NCI-H82 treated with DMSO at 0.1 percent for 48 hours (cell line): Measurements from ENCODE around the gene NME8.

ENCODE experiments used
- DNase-seq: peaks from one replicate; lab custom pipeline; 2025; ENCODE audit not compliant: unreplicated experiment; lab: John Stamatoyannopoulos, UW

Gene NME8

GRCh38 chr7:37899712-37900247, 51.4 kb downstream of the NME8 start:
- DNase-seq, result no peak

GRCh38 chr7:37901236-37901827, 52.9 kb downstream of the NME8 start:
- DNase-seq, result peak; percentile 54

DNA sequence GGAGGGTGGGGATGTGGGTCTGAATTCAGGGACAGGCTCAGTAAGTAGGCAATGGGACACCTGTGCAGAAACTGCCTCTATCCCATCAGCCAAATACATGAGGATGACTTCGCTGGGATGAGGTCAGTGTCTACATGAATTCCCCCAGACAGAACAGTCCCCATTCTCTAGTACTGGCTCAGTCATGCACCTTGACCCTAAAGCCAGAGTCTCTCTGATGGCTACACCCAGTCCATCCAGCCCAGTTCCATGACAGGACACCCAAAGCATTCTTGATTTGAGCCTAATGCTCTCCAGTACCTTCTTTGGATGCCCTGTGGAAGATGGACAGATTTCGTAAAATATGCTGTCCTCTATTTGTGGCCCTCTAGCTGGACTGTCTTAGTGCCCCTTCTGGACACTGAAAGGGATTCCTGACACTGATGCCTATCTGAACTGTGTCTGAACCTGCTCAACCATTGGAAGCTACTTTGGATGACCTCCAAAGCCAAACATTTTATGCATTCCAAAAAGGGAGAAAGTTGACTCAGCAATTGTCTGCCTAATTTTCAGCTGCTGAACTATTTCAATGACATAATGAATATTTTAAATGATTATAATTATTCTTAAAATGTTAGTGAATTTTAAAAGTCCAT, 53.6 kb downstream of the NME8 start:
- DNase-seq, result no peak

GRCh38 chr7:37908221-37908788, 59.9 kb downstream of the NME8 start:
- DNase-seq, result no peak

GRCh38 chr7:37912756-37913155, 64.4 kb downstream of the NME8 start:
- no peak for DNase-seq

GRCh38 chr7:37915438-37915837, 67.0 kb downstream of the NME8 start:
- DNase-seq, result no peak

DNA sequence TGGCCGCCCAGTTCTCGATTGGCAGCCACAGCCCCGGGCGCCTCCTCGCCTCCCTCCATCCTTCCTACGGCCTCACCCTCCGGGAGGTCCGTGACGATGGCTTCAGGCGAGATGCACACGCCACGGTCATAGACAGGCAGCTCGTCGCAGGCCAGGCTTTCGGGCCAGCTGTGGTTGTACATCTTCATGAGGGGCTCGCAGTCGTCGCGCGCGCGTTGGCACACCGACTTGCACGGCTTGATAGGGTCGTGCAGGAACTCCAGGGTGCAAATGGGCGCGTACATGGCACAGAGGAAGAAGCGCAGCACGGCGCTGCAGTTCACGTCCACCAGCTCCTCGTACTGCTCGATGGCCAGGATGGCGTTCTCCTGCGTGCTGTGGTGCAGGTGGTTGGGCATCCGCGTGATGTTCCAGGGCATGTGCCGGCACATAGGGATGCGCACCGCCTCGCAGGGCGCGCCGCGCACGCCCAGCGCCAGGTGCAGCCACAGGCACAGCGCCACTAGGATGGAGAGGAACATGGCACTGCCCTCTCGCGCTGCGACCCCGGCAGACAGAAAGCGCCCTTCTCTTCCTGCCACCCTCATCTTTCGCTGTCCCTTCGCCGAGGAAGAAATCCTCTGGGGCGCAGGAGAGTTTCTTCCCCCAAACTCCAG, 67.7 kb downstream of the NME8 start:
- DNase-seq, result no peak

DNA sequence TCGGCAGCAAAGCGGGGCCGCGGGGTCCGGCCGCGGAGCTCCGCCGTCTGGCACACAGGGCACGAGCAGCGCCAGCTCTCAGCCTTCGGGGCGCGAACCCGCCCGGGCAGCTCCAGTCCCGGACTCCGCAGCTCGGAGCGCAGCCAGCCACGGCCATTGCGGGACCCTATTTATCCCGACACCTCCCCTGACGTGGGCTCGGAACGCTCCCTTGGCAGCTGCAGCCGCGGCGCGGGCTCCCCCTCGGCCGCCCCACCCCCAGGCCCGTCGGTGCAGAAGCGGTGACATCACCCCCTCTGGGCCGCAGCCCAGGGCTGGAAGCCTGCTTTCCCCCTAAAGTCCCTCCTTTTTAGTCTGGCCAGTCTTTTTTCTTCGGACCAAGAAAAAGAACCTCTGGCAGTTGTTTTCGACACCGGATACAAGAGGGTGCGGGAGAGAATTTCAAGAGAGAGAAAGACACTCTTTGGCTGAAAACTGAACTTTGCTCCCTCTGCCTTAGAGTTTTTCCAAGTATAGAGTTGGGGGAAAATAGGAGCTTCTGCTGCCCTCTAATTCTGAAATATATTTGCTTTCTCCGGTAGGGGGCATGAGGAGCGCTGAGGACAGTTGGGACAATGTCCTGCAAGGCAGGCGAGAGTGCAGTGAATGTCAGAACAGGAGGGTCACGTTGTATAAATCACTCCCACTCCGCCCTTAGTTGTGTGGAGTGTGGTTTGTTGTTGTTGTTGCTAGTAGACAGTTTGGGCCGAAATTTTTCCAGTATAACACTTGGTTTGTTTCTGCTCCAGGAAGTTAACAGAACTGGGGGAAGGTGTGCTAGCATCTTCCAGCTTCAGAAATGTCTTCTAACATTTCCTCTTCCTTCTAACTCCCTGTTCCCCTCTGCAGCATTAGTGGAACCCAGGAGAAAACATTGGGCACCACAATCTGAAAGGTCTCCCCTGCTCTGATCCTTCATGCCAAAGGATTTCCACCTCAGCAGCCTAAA, 68.6 kb downstream of the NME8 start, which contains the start of gene SFRP4:
SFRP4 (minus strand) TSS at position 145 of the 988 bp plus-strand sequence. CDS start 280 bp downstream, outside the sequence.
- DNase-seq, result peak; percentile 29

DNA sequence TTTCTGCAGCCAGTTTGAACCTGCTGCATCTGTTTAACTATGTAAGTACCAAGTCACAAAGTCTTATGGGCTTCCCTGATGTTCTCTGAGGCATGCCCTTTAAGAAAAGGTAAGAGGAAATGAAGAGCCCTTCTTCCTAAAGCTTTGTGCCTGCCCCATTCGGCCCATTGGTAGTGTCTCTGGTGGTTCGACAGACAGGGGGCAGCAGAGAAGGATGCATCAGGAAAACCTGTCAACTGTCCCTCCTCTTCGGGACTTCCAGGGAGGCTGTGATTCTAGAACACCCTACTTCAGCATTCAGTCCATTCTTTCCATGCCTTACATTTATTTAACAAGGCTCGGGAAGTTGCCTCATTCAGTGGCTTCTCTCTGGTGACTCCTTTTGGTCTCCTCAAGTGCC, 70.1 kb downstream of the NME8 start:
- no peak for DNase-seq

DNA sequence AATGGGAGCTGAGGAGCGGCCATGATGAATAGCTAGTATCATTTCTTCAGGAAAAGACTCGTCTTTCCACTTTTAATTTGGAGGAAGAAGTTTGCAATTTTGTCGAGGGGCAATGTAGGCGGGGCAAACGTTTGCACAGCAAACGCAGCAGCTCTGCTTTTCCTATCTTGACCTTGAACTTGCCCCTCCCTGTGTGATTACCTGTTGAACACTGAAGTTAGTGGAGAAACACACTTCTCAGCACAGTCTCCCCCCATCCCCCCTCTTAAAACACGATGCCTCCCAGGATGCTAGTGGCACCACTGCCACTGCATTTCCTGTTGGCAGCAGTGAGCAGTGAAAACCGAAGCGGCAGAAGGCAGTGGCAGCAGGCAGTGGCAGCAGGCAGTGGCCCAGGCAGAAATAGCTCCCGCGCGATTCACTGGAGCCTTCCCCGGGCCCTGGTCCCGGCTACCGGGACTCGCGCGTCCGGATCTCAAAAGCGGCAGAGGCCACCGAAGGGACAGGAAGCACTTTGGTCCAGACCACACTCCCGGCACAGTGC, 72.0 kb downstream of the NME8 start, which contains the start of gene EPDR1:
EPDR1 (plus strand) TSS at position 336 of the 544 bp plus-strand sequence. CDS start 300 bp downstream, outside the sequence.
- DNase-seq, result no peak

GRCh38 chr7:37920849-37921805, 72.7 kb downstream of the NME8 start:
- no peak for DNase-seq

DNA sequence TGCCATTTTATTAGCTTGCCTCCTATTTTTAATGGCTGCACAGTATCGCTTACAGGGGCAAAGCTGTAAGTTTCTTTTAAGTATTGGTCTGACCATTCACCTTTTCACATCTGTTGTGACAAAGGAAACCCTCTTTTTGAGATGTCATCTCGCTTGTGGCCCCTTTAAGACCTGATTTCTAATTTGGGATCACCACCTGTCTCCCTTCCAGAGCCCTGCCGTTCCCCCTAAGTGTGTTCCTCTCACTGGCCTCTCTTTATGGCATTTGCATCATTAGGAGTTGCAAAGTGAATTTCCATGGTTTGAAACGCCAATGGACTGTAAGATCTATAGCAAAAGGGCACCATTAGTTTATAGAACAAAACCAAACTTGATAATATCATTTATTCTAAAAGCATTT, 73.5 kb downstream of the NME8 start:
- no peak for DNase-seq

- no peak for DNase-seq
Measured at GRCh38 chr7:37923996-37924395, 75.6 kb downstream of the NME8 start.

- no peak for DNase-seq
Measured at GRCh38 chr7:37924491-37925041, 76.2 kb downstream of the NME8 start.

GRCh38 chr7:37925620-37926019, 77.2 kb downstream of the NME8 start:
- no peak for DNase-seq

- DNase-seq, result no peak
Measured at GRCh38 chr7:37927773-37928444, 79.5 kb downstream of the NME8 start.

DNA sequence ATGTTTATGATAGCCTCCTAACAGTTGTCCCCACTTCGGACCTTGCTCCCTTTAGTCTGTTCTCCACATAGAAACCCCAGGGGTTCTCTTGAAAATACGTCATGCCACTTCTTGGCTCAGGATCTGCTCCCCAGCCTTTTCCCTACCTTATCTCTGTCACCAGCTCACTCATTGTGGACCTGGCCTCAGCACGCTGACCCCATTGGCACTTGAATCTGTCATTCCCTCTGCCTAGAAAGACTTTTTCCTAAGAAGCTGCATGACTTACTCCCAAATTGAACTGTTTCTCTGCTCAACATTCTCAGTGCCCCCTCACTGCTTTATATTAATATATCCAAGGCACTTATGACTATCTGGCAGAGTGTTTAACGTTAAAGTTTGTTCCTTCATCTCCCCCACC, 80.5 kb downstream of the NME8 start:
- no peak for DNase-seq
